B cell (primary cell): ENCODE results near the gene ERLIN1. TPM values are rescaled to one million over a fixed set of nuclear protein-coding genes. Genes with fewer than 3 reads are reported as not detected.

Experiments used
- ATAC-seq: fragments of 200-7000 bp; cut with Tn5 transposase; one replicate; pipeline ENCODE4 v1.10.0; 2021; ENCODE audit warnings: low read depth, mild to moderate bottlenecking, moderate number of reproducible peaks, moderate library complexity
- CTCF ChIA-PET: fragments of 350-600 bp; sonication (Branson Sonifier 250); formaldehyde crosslinking; loops from one replicate; lab custom pipeline; 2021; ENCODE audit warnings: antibody characterized with exemption, inconsistent platforms; lab: Charles Lee
- POLR2A ChIA-PET: fragments of 350-600 bp; sonication (Branson Sonifier 250); formaldehyde crosslinking; loops from one replicate; lab custom pipeline; 2021; ENCODE audit warnings: antibody characterized with exemption; lab: Charles Lee
- DNase-seq: peaks from one replicate; pipeline ENCODE4 v3.0.0; 2013
- H2AFZ ChIP-seq: 2 replicates; pipeline ENCODE4 v1.6.1; 2012; ENCODE audit warnings: mild to moderate bottlenecking, low read depth, low read length; ENCODE audit not compliant: insufficient read depth, poor library complexity, severe bottlenecking
- H3K27ac ChIP-seq, 2 donors: 1 replicate in 1 of 2; 2 replicates in 1 of 2; pipeline ENCODE4 v1.5.1; 2012 to 2013; ENCODE audit warnings: low read length in 2 of 2, mild to moderate bottlenecking in 2 of 2, moderate library complexity in 1 of 2
- H3K27me3 ChIP-seq, 4 experiments: fragments of 200-600 bp in 1 of 4; sonication (generic) in 1 of 4; replicated peaks in 1 of 4; 1 replicate in 2 of 4; 2 replicates in 2 of 4; pipeline versions ENCODE4 v1.6.1 to v1.7.0; 2013 to 2016; ENCODE audit warnings: low read length in 3 of 4, mild to moderate bottlenecking in 2 of 4, mixed read lengths in 1 of 4, moderate library complexity in 1 of 4; ENCODE audit not compliant: insufficient read depth in 4 of 4, control insufficient read depth in 3 of 4; ENCODE audit errors: control extremely low read depth in 1 of 4
- H3K36me3 ChIP-seq, 2 experiments: replicated peaks in 1 of 2; 1 replicate in 1 of 2; 2 replicates in 1 of 2; pipeline versions ENCODE4 v1.6.1 to v1.7.1; 2013; ENCODE audit warnings: low read length in 1 of 2; ENCODE audit not compliant: insufficient read depth in 2 of 2, control insufficient read depth in 1 of 2; ENCODE audit errors: control extremely low read depth in 1 of 2, extremely low read depth in 1 of 2
- H3K4me1 ChIP-seq, 2 donors: fragments of 200-600 bp in 1 of 2; sonication (generic) in 1 of 2; 1 replicate in 1 of 2; 2 replicates in 1 of 2; pipeline versions ENCODE4 v1.5.1 to v1.6.1; 2013 to 2017; ENCODE audit warnings: low read length in 2 of 2; ENCODE audit not compliant: control insufficient read depth in 2 of 2, insufficient read depth in 2 of 2
- H3K4me2 ChIP-seq: replicated peaks from 2 replicates; pipeline ENCODE3; 2012; ENCODE audit warnings: mild to moderate bottlenecking, low read depth, low read length; ENCODE audit not compliant: poor library complexity, severe bottlenecking
- H3K4me3 ChIP-seq, 5 experiments: fragments of 200-600 bp in 1 of 5; sonication (generic) in 1 of 5; 1 replicate in 3 of 5; 2 replicates in 2 of 5; pipeline versions ENCODE4 v1.5.1 to v1.7.0; 2011 to 2016; ENCODE audit warnings: low read length in 4 of 5, mild to moderate bottlenecking in 4 of 5, low read depth in 2 of 5, control low read depth in 1 of 5, moderate library complexity in 1 of 5; ENCODE audit not compliant: insufficient read depth in 1 of 5; ENCODE audit errors: control extremely low read depth in 1 of 5, extremely low read depth in 1 of 5
- H3K79me2 ChIP-seq: fragments of 200-600 bp; sonication (generic); one replicate; pipeline ENCODE4 v1.6.0; 2016; ENCODE audit warnings: low read length; ENCODE audit not compliant: control insufficient read depth, insufficient read depth
- H3K9ac ChIP-seq: fragments of 200-600 bp; sonication (generic); 2 replicates; pipeline ENCODE4 v1.6.1; 2017; ENCODE audit warnings: mild to moderate bottlenecking, low read length, moderate library complexity
- H3K9me3 ChIP-seq, 3 donors: one replicate each; pipeline versions ENCODE4 v1.6.1 to v1.7.1; 2013; ENCODE audit warnings: low read length in 2 of 3; ENCODE audit not compliant: control insufficient read depth in 2 of 3, insufficient read depth in 1 of 3; ENCODE audit errors: control extremely low read depth in 1 of 3
- H4K20me1 ChIP-seq: 2 replicates; pipeline ENCODE4 v1.6.0; 2012; ENCODE audit warnings: mild to moderate bottlenecking, low read length; ENCODE audit not compliant: insufficient read depth, control insufficient read depth, poor library complexity, severe bottlenecking
- H3K27ac Mint-ChIP-seq: one replicate; pipeline ENCODE4 v1.8.0; 2021; ENCODE audit warnings: mixed read lengths
- H3K27me3 Mint-ChIP-seq: one replicate; pipeline ENCODE4 v1.8.0; 2021; ENCODE audit warnings: mixed read lengths
- H3K4me1 Mint-ChIP-seq: one replicate; pipeline ENCODE4 v1.8.0; 2021; ENCODE audit warnings: mixed read lengths
- H3K4me3 Mint-ChIP-seq: one replicate; pipeline ENCODE4 v1.8.0; 2021; ENCODE audit warnings: mixed read lengths
- H3K9me3 Mint-ChIP-seq: one replicate; pipeline ENCODE4 v1.8.0; 2022; ENCODE audit warnings: mixed read lengths; ENCODE audit not compliant: insufficient read depth
- CTCF ChIP-seq: fragments of 200-600 bp; IDR thresholded peaks from one replicate; pipeline ENCODE4 v1.8.0; 2022; ENCODE audit warnings: antibody characterized with exemption, mild to moderate bottlenecking
- EZH2 ChIP-seq: IDR thresholded peaks from 2 replicates; pipeline ENCODE4 v1.6.1; 2012; ENCODE audit warnings: borderline replicate concordance, low read depth, mild to moderate bottlenecking, moderate library complexity, low read length; ENCODE audit not compliant: insufficient read depth, poor library complexity, severe bottlenecking
- WGBS: methylation state at CpG from one replicate; pipeline ENCODE4 v1.1.5; 2013; ENCODE audit warnings: missing lambda C conversion rate; ENCODE audit not compliant: insufficient coverage; 5-methylcytosine and 5-hydroxymethylcytosine counted together
- intact Hi-C: fragments of 100-400 bp; cut with micrococcal nuclease; formaldehyde crosslinking; loops from one replicate; pipeline ENCODE4 v1.10.0; 2022
- polyA plus RNA-seq: library from polyadenylated mRNA; depleted of rRNA; stranded (reverse); fragments of >200 nt; gene quantifications from 2 replicates; pipeline ENCODE4 v1.2.3, GENCODE V29; 2012
- total RNA-seq, 2 donors: library from RNA; stranded (reverse); fragments of 120-200 nt in 1 of 2; gene quantifications; 1 replicate in 1 of 2; 2 replicates in 1 of 2; pipeline versions ENCODE4 v1.2.3 to v1.2.4, GENCODE V29; 2013 to 2022

The ERLIN1 gene
- total and polyA plus RNA-seq, 2 donors (not counting 1 experiment from before 2014, with no cell fraction given), result 4.3 to 9.0 TPM

DNA sequence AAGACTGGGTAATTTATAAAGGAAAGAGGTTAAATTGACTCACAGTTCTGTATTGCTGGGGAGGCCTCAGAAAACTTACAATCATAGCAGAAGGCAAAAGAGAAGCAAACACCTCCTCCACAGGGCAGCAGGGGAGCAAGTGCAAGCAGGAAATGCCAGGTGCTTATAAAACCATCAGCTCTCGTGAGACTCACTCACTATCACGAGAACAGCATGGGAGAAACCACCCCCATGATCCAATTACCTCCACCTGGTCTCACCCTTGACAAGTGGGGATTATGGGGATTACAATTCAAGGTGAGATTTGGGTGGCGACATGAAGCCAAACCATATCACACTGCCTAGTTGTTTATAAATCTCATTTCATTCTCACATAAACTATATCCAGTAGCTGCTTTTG is 76.2 kb downstream of the ERLIN1 start:
- Mint-ChIP-seq H3K27me3 (peaks cover 20% of the 10 kb centered on the region), H3K4me3 (no peak overlapping the region), H3K4me1 (no peaks in the 10 kb centered on the region), H3K27ac (no peak overlapping the region), H3K9me3 (no peaks in the 10 kb centered on the region)
- Histone ChIP-seq H4K20me1 (no peaks in the 10 kb centered on the region), H3K4me3 (no peak overlapping the region), H3K27ac (no peak overlapping the region), H3K9me3 (no peaks in the 10 kb centered on the region), H3K79me2 (no peaks in the 10 kb centered on the region), H3K4me1 (no peaks in the 10 kb centered on the region), H3K36me3 (no peaks in the 10 kb centered on the region), H3K27me3 (peaks cover 0 to 5% (median 2%) of the 10 kb centered on the region in 4 experiments), H3K4me2 (no peak overlapping the region), H3K9ac (no peak overlapping the region), H2AFZ (no peak overlapping the region)
- intact Hi-C loops, result no loop called here
- CTCF ChIA-PET, result no interaction called here
- WGBS, result no CpG with 5 or more reads among the region's 3 CpGs
- no peak for ATAC-seq
- TF ChIP-seq CTCF, result no peak
- no peak for TF ChIP-seq EZH2
- POLR2A ChIA-PET, result no interaction called here
- DNase-seq, result no peak

GRCh38 chr10:100106865-100107264 is 79.0 kb downstream of the ERLIN1 start:
- H4K20me1 ChIP-seq, result no peaks in the 10 kb centered on the region
- Mint-ChIP-seq H3K27me3 (peaks cover 29% of the 10 kb centered on the region), H3K4me3 (no peak overlapping the region), H3K4me1 (no peaks in the 10 kb centered on the region), H3K9me3 (no peaks in the 10 kb centered on the region), H3K27ac (no peak overlapping the region)
- 96% methylated on average over 7 of the region's 11 CpGs for WGBS
- no peak overlapping the region for H3K27ac ChIP-seq
- no peak overlapping the region for H3K4me2 ChIP-seq
- ChIA-PET POLR2A (no interaction called here), CTCF (no interaction called here)
- DNase-seq, result no peak
- no peaks in the 10 kb centered on the region for H3K9me3 ChIP-seq
- intact Hi-C loops, result no loop called here
- H3K36me3 ChIP-seq, result no peaks in the 10 kb centered on the region
- no peak for TF ChIP-seq CTCF
- TF ChIP-seq EZH2, result no peak
- H3K27me3 ChIP-seq, result peaks cover 0 to 9% (median 4%) of the 10 kb centered on the region in 4 experiments
- ATAC-seq, result no peak
- no peak overlapping the region for H3K4me3 ChIP-seq
- H2AFZ ChIP-seq, result no peak overlapping the region
- no peaks in the 10 kb centered on the region for H3K79me2 ChIP-seq
- H3K9ac ChIP-seq, result no peak overlapping the region
- no peaks in the 10 kb centered on the region for H3K4me1 ChIP-seq
